HepG2 (cell line): ENCODE data around the gene KIF25. TPM values are rescaled to one million over a fixed set of nuclear protein-coding genes. Genes with fewer than 3 reads are reported as not detected.

Source experiments
- ATAC-seq: fragments of 200-7000 bp; cut with Tn5 transposase; 3 replicates; pipeline ENCODE4 v1.9.1; 2020; ENCODE audit warnings: mild to moderate bottlenecking, moderate library complexity
- BruUV-seq: library from RNA; stranded (reverse); fragments of 400-500 nt; replicated peaks from 2 replicates; lab custom pipeline; 2021; lab: Mats Ljungman, UMichigan
- CTCF ChIA-PET: fragments of 300-600 bp; formaldehyde crosslinking; extraction: SDS; loops from one replicate; lab custom pipeline; 2021; ENCODE audit warnings: low total read pairs, inconsistent platforms, low intra/inter-chr PET ratio; lab: Yijun Ruan, JAX
- POLR2A ChIA-PET: fragments of 350-600 bp; sonication (Branson Sonifier 250); formaldehyde crosslinking; loops from one replicate; lab custom pipeline; 2020; ENCODE audit warnings: antibody characterized with exemption, inconsistent platforms; lab: Yijun Ruan, JAX
- DNase-seq: peaks from one replicate; pipeline ENCODE4 v3.0.0-alpha.2; 2015; ENCODE audit warnings: low spot score
- FAIRE-seq: peaks from 3 replicates; lab custom pipeline; 2011; peaks lifted over from hg19 to GRCh38; lab: Jason Lieb, UNC
- H2AFZ ChIP-seq: one replicate; pipeline ENCODE4 v1.6.1; 2011; ENCODE audit warnings: low read length, inconsistent platforms
- H3K27ac ChIP-seq: fragments of 300-600 bp; 3 replicates; pipeline ENCODE4 v1.8.0; 2011; ENCODE audit warnings: mixed run types, mild to moderate bottlenecking, mixed read lengths, low read length, inconsistent platforms; ENCODE audit not compliant: insufficient read depth; ENCODE audit errors: extremely low read length
- H3K27me3 ChIP-seq, 2 experiments: fragments of 200-600 bp in 1 of 2; 2 replicates in 1 of 2; 3 replicates in 1 of 2; pipeline versions ENCODE4 v1.6.0 to v1.8.0; 2011; ENCODE audit warnings: low read length in 2 of 2, mild to moderate bottlenecking in 2 of 2, moderate library complexity in 2 of 2, inconsistent platforms in 1 of 2; ENCODE audit not compliant: insufficient read depth in 2 of 2, control insufficient read depth in 1 of 2
- H3K36me3 ChIP-seq, 2 experiments: fragments of 200-600 bp in 1 of 2; replicated peaks in 1 of 2; 2 replicates in 1 of 2; 3 replicates in 1 of 2; pipeline versions ENCODE4 v1.5.1 to v1.8.0; 2011; ENCODE audit warnings: low read length in 2 of 2, inconsistent platforms in 1 of 2; ENCODE audit not compliant: insufficient read depth in 2 of 2, control insufficient read depth in 1 of 2
- H3K4me1 ChIP-seq: 2 replicates; pipeline ENCODE4 v1.5.1; 2012; ENCODE audit warnings: low read length, inconsistent platforms; ENCODE audit not compliant: insufficient read depth
- H3K4me2 ChIP-seq: 2 replicates; pipeline ENCODE4 v1.6.0; 2011; ENCODE audit warnings: low read depth, low read length, inconsistent platforms
- H3K4me3 ChIP-seq, 3 experiments: fragments of 200-600 bp in 1 of 3; sonication (generic), shearing (Covaris generic) in 1 of 3; replicated peaks in 1 of 3; 2 replicates each; pipeline ENCODE4 v1.5.1; 2011 to 2016; ENCODE audit warnings: low read length in 3 of 3, inconsistent platforms in 2 of 3, low read depth in 2 of 3, mild to moderate bottlenecking in 2 of 3, control low read depth in 1 of 3, mixed read lengths in 1 of 3; ENCODE audit not compliant: insufficient read depth in 1 of 3
- H3K79me2 ChIP-seq: one replicate; pipeline ENCODE4 v1.6.1; 2011; ENCODE audit warnings: low read length, inconsistent platforms; ENCODE audit not compliant: insufficient read depth
- H3K9ac ChIP-seq: 2 replicates; pipeline ENCODE4 v1.6.0; 2011; ENCODE audit warnings: mild to moderate bottlenecking, low read depth, low read length, inconsistent platforms; ENCODE audit not compliant: insufficient read depth
- H3K9me3 ChIP-seq: 2 replicates; pipeline ENCODE4 v1.5.1; 2012; ENCODE audit warnings: mild to moderate bottlenecking, low read length
- H4K20me1 ChIP-seq: 2 replicates; pipeline ENCODE4 v1.6.0; 2011; ENCODE audit warnings: inconsistent platforms, mild to moderate bottlenecking, low read length, moderate library complexity; ENCODE audit not compliant: insufficient read depth
- HNF4A ChIP-seq: sonication (generic); formaldehyde crosslinking; IDR thresholded peaks from 2 replicates; pipeline ENCODE4 v1.4.0; 2020; ENCODE audit warnings: missing genetic modification reagents
- MLXIP ChIP-seq: sonication (generic); formaldehyde crosslinking; IDR thresholded peaks from 2 replicates; pipeline ENCODE4 v1.9.0; 2021; ENCODE audit warnings: missing genetic modification reagents, borderline replicate concordance
- SOX13 ChIP-seq, 3 experiments: fragments of 450-650 bp in 1 of 3; sonication (generic) in 1 of 3; formaldehyde crosslinking in 1 of 3; IDR thresholded peaks in 2 of 3; conservative IDR thresholded peaks in 1 of 3; 2 replicates each; pipeline versions ENCODE4 v1.5.0 to v1.6.1; 2016 to 2020; ENCODE audit warnings: antibody characterized with exemption in 1 of 3, mild to moderate bottlenecking in 1 of 3, missing compliant biosample characterization in 1 of 3, missing genetic modification reagents in 1 of 3, moderate library complexity in 1 of 3
- ZBTB7B ChIP-seq: sonication (generic); formaldehyde crosslinking; IDR thresholded peaks from 2 replicates; pipeline ENCODE4 v1.4.0; 2020; ENCODE audit warnings: missing genetic modification reagents
- ZMYM4 ChIP-seq: sonication (generic); formaldehyde crosslinking; IDR thresholded peaks from 2 replicates; pipeline ENCODE4 v1.8.1; 2023; ENCODE audit warnings: mild to moderate bottlenecking, missing genetic modification reagents
- ZNF180 ChIP-seq: sonication (generic); formaldehyde crosslinking; IDR thresholded peaks from 2 replicates; pipeline ENCODE4 v1.4.0; 2020; ENCODE audit warnings: low read depth, missing genetic modification reagents, borderline replicate concordance
- ZNF556 ChIP-seq: sonication (generic); formaldehyde crosslinking; IDR thresholded peaks from 2 replicates; pipeline ENCODE4 v1.4.0; 2020; ENCODE audit warnings: mild to moderate bottlenecking, missing genetic modification reagents, borderline replicate concordance
- WGBS: methylation state at CpG from one replicate; pipeline ENCODE4 v1.1.6; 2017; ENCODE audit warnings: low lambda C conversion rate; 5-methylcytosine and 5-hydroxymethylcytosine counted together
- in situ Hi-C: cut with HindIII; loops from 2 replicates; pipeline ENCODE4 v1.10.0; 2017; ENCODE audit warnings: low pct_unique_long_range_greater_than_20kb; ENCODE audit not compliant: extremely low pct_ligation_motif_present
- intact Hi-C: fragments of 100-400 bp; cut with micrococcal nuclease; formaldehyde crosslinking; loops from one replicate; pipeline ENCODE4 v1.10.0; 2022; ENCODE audit not compliant: unreplicated experiment
- polyA plus RNA-seq, 8 experiments: library from polyadenylated mRNA; depleted of rRNA in 3 of 8; stranded (reverse) in 7 of 8; unstranded in 1 of 8; fragments of >200 nt; fragmentation: Illumina TruSeq in 4 of 8; extraction: Trizol in 4 of 8; gene quantifications; 2 replicates each; pipeline versions ENCODE4 v1.2.1 to v1.2.3, GENCODE V29; 2011 to 2016; ENCODE audit warnings: low read depth in 4 of 8, missing spikeins in 1 of 8, mixed read lengths in 1 of 8; ENCODE audit not compliant: insufficient read depth in 1 of 8
- total RNA-seq, 5 experiments: library from RNA; depleted of rRNA; stranded (reverse); fragments of >200 nt; fragmentation: Illumina TruSeq; extraction: Trizol; gene quantifications; 2 replicates each; pipeline ENCODE4 v1.2.3, GENCODE V29; 2016; ENCODE audit warnings: low read depth in 1 of 5
- TF ChIP-seq, protein P1 (sequence below): sonication (generic); formaldehyde crosslinking; IDR thresholded peaks from 2 replicates; pipeline ENCODE4 v1.5.0; 2020; ENCODE audit warnings: missing genetic modification reagents
- TF ChIP-seq, protein P2 (sequence below): sonication (generic); formaldehyde crosslinking; IDR thresholded peaks from 2 replicates; pipeline ENCODE4 v1.5.0; 2020; ENCODE audit warnings: missing genetic modification reagents
- TF ChIP-seq, protein P3 (sequence below): sonication (generic); formaldehyde crosslinking; conservative IDR thresholded peaks from 2 replicates; pipeline ENCODE4 v1.4.0; 2020; ENCODE audit warnings: mild to moderate bottlenecking, missing genetic modification reagents, moderate library complexity

KIF25 gene
- total and polyA plus RNA-seq, 2 of the 13 experiments (the other 11 are each of a cell fraction or from before 2014, with no cell fraction given), result not detected

DNA sequence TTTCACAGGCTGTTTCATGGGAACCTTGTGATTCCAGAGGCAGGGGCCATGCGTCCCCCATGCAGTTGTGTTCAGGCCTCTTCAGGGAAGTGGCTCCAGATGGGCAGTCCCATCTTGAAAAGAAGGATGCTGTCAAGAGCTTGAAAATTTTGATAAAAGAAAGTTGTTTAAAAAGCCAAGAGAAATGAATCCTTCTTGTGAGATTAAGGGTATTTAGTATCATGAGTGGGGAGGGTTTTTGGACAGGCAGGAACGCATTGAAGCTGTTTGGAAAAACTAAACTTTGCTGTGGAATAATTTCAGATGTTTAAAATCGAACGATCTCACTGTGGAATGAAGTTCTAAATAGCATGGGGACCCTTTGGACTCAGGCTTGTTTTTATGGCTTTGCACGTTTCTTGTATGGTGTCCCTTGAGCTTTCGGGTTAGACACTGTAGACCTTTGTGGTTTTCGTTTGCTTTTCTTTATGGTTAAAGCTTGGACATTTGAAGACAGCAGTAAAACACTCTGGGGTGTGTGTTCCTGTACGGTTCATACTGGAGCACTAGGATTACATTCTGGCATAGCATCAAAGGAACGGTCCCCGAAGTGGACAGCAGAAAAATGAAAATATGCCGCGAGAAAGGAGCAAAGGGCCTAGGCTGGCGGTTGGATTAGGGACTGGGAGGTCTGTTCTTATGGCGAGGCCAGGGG lies 18.2 kb downstream of the KIF25 start:
- BruUV-seq, result no TSS peak
- H4K20me1 ChIP-seq, result no peaks in the 10 kb centered on the region
- POLR2A ChIA-PET, result no interaction called here
- peak; percentile 34 for DNase-seq
- H3K4me2 ChIP-seq, result peak overlapping the region; percentile 33
- CTCF ChIA-PET, result no interaction called here
- 14% methylated on average over 14 of the region's 14 CpGs for WGBS
- no peak overlapping the region for H3K9ac ChIP-seq
- H3K27me3 ChIP-seq, result peaks cover 2 to 19% of the 10 kb centered on the region in 2 experiments; a peak in 3 of 5 replicates
- H3K9me3 ChIP-seq, result peaks cover 21% of the 10 kb centered on the region
- no peak for FAIRE-seq
- H3K79me2 ChIP-seq, result no peaks in the 10 kb centered on the region
- in situ Hi-C loops (no loop called here), intact Hi-C loops (no loop called here)
- H3K4me1 ChIP-seq, result peaks cover 29% of the 10 kb centered on the region
- H3K4me3 ChIP-seq, result peak overlapping the region in 1 of 3 experiments; percentile 18; a peak in 2 of 6 replicates
- H2AFZ ChIP-seq, result peak overlapping the region; percentile 7
- H3K36me3 ChIP-seq, result no peaks in the 10 kb centered on the region
- H3K27ac ChIP-seq, result no peak overlapping the region
- peak; percentile 50 for ATAC-seq
- TF ChIP-seq SOX13 (IDR thresholded peaks at IDR 0.05) (no peak), SOX13 (CRISPR knock-in tag; conservative IDR thresholded peaks at IDR 0.05 in 1 of 2, IDR thresholded peaks at IDR 0.05 in 1 of 2) (0 out of 4 replicates have a peak, but pooled peaks of 1 of the 2 experiments have one; percentile 7), HNF4A (peak; percentile 24; the same call in 1 of the 2 replicates), ZNF180 (CRISPR knock-in tag) (no peak), ZMYM4 (CRISPR knock-in tag) (0 out of 2 replicates have a peak, but pooled peaks have one; percentile 28), ZNF556 (CRISPR knock-in tag) (0 out of 2 replicates have a peak, but pooled peaks have one; percentile 25), ZBTB7B (CRISPR knock-in tag) (0 out of 2 replicates have a peak, but pooled peaks have one; percentile 17), MLXIP (CRISPR knock-in tag) (no peak)
- TF ChIP-seq, protein P1, sequence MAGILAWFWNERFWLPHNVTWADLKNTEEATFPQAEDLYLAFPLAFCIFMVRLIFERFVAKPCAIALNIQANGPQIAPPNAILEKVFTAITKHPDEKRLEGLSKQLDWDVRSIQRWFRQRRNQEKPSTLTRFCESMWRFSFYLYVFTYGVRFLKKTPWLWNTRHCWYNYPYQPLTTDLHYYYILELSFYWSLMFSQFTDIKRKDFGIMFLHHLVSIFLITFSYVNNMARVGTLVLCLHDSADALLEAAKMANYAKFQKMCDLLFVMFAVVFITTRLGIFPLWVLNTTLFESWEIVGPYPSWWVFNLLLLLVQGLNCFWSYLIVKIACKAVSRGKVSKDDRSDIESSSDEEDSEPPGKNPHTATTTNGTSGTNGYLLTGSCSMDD, result no peak
- TF ChIP-seq, protein P2, sequence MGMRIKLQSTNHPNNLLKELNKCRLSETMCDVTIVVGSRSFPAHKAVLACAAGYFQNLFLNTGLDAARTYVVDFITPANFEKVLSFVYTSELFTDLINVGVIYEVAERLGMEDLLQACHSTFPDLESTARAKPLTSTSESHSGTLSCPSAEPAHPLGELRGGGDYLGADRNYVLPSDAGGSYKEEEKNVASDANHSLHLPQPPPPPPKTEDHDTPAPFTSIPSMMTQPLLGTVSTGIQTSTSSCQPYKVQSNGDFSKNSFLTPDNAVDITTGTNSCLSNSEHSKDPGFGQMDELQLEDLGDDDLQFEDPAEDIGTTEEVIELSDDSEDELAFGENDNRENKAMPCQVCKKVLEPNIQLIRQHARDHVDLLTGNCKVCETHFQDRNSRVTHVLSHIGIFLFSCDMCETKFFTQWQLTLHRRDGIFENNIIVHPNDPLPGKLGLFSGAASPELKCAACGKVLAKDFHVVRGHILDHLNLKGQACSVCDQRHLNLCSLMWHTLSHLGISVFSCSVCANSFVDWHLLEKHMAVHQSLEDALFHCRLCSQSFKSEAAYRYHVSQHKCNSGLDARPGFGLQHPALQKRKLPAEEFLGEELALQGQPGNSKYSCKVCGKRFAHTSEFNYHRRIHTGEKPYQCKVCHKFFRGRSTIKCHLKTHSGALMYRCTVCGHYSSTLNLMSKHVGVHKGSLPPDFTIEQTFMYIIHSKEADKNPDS, result 0 out of 2 replicates have a peak, but pooled peaks have one; percentile 69
- TF ChIP-seq, protein P3, sequence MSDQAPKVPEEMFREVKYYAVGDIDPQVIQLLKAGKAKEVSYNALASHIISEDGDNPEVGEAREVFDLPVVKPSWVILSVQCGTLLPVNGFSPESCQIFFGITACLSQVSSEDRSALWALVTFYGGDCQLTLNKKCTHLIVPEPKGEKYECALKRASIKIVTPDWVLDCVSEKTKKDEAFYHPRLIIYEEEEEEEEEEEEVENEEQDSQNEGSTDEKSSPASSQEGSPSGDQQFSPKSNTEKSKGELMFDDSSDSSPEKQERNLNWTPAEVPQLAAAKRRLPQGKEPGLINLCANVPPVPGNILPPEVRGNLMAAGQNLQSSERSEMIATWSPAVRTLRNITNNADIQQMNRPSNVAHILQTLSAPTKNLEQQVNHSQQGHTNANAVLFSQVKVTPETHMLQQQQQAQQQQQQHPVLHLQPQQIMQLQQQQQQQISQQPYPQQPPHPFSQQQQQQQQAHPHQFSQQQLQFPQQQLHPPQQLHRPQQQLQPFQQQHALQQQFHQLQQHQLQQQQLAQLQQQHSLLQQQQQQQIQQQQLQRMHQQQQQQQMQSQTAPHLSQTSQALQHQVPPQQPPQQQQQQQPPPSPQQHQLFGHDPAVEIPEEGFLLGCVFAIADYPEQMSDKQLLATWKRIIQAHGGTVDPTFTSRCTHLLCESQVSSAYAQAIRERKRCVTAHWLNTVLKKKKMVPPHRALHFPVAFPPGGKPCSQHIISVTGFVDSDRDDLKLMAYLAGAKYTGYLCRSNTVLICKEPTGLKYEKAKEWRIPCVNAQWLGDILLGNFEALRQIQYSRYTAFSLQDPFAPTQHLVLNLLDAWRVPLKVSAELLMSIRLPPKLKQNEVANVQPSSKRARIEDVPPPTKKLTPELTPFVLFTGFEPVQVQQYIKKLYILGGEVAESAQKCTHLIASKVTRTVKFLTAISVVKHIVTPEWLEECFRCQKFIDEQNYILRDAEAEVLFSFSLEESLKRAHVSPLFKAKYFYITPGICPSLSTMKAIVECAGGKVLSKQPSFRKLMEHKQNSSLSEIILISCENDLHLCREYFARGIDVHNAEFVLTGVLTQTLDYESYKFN (CRISPR knock-in tag), result peak; percentile 49
